ENCODE measurements around the gene OGT. TPM values are rescaled to one million over a fixed set of nuclear protein-coding genes. Genes with fewer than 3 reads are reported as not detected.

OGT gene
- total RNA-seq (ENCODE audit: low replicate concordance) = 65.9 and 77.8 TPM in 2 replicates

DNA sequence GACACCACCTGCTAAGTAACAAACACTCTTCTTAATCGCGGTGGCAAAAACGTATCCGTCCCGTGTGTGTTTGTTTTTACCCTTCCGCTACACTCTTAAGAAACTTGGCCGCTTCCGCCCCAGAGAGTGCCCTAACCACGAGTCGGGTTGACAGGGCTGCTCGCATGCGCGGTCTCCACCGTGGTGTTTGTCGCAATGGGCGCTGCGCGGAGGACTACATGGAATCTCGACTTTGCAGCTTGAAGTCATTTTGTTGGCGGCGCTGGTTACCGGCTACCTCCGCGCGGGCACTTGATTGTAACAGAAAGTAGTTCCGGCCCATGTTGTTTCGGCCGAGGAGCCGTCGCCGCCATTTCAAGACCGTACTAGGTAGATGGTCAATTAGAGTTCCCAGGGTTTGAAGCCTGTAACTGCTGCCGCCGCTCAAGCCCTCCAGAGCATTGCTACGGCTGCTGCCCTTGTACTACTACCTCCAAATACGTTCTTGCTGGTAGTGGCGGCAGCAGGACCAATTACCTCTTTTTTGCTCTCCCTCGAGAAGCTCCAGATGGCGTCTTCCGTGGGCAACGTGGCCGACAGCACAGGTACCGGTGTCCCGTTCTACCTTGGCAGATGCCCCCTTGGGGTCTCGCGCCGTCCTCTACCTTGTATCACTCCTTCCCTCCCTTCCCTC is at the start of gene OGT:
TSS of gene OGT (plus strand) at position 352 of the 673 bp plus-strand sequence. CDS start at position 548, 196 bp downstream.

DNA sequence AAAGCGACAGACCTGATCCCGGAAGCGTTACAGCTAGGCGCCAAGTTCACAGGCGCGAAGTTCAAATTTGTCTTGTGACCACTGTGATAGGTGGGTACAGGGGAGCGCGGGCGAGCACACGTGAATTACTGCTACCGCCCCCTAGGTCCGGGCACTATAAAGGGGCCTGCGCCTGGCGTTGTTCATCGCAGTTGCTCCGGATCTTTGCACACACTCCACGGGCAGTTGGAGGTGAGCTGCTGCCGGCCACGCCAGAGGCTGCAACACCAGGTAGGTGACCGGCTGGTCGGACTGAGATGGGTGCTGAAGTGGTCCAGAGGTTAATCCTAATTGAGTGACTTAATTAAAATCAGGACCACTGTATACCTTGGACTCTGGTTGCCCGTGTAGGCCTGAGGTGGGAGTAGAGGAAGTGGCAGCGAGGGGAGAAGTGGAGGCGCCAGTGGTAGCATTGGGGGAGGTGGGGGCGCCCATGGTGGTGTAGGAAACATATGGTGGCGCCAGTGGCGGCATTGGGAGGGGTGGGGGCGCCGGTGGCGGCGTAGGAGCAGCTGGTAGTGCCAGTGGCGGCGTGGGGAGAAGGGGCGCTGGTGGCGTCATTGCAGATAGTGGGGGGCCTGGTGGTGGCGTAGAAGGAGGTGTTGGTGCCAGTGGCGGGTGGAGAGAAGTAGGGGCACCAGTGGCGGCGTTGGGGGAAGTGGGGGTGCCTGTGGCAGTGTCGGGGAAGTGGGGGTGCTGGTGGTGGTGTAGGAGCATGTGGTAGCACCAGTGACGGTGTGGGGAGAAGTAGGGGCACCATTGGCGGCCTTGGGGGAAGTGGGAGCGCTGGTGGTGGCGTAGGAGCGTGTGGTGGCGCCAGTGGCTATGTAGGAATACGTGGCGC is 45.6 kb downstream of the OGT start, which contains the start of gene GCNA:
TSS of gene GCNA (plus strand) at position 185 of the 883 bp plus-strand sequence. CDS start 2,385 bp downstream, outside the sequence.

DNA sequence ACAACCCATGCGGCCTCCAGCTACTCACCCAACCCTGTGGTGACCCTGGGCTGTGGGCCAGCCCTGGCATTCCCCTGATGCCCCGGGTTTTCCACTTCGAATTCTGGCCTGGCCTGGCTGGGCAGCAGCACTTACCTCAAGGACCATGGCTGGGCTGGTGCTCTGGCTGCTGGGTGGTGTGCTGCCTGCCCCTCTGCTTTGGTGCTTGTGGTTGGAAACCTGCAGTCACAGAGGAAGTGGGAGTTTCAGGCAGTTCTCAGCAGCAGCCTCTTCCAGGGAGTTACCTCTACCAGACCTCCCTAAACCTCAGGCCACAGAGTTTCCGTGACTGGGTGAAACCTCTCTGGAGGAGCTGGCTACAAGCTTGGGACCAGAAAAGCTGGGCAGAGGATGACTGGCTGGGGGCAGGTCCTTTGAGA is 85.4 kb downstream of the OGT start, which contains the start of gene CXCR3:
TSS of gene CXCR3 (minus strand) at position 209 of the 419 bp plus-strand sequence. CDS start at position 147, 62 bp downstream.

Other genes starting within 250 kb of the OGT start
- gene NONO, start 249.5 kb upstream of the OGT start, total RNA-seq (ENCODE audit: low replicate concordance) = 307 and 438 TPM in 2 replicates
- 0.70 and 6.6 TPM in 2 replicates for gene ITGB1BP2, start 231.4 kb upstream of the OGT start, total RNA-seq (ENCODE audit: low replicate concordance)
- 29.8 and 64.4 TPM in 2 replicates for gene TAF1, start 166.7 kb upstream of the OGT start, total RNA-seq (ENCODE audit: low replicate concordance)
- 1.2 and 1.5 TPM in 2 replicates for gene GCNA, start 45.3 kb downstream of the OGT start, total RNA-seq (ENCODE audit: low replicate concordance)
- not detected in 2 replicates for gene CXCR3, start 85.4 kb downstream of the OGT start, total RNA-seq (ENCODE audit: low replicate concordance)
- gene CXorf49, start 185.2 kb downstream of the OGT start, total RNA-seq (ENCODE audit: low replicate concordance) = not detected in 2 replicates
- gene CXorf49B, start 230.2 kb downstream of the OGT start, total RNA-seq (ENCODE audit: low replicate concordance) = not detected in 2 replicates

All from smooth muscle cell of the coronary artery (primary cell).